Transverse colon (tissue), 3 donors: Measurements from ENCODE around the gene SLC25A17.
A peak's percentile ranks its signal among the peaks of the same experiment; 100 is the strongest.

Experiments used
- CTCF ChIP-seq, 5 experiments: fragments of 200-600 bp in 3 of 5; fragments of 450-650 bp in 2 of 5; sonication (generic) in 3 of 5; IDR thresholded peaks; 1 replicate in 2 of 5; 2 replicates in 3 of 5; pipeline ENCODE4 v1.5.1; 2016 to 2017; ENCODE audit warnings: antibody characterized with exemption in 5 of 5, inconsistent platforms in 3 of 5, mild to moderate bottlenecking in 2 of 5, moderate library complexity in 1 of 5
- POLR2A ChIP-seq: fragments of 450-650 bp; IDR thresholded peaks from one replicate; pipeline ENCODE4 v1.6.1; 2016; ENCODE audit warnings: antibody characterized with exemption, mild to moderate bottlenecking, moderate library complexity

- TF ChIP-seq POLR2A (peak; percentile 48), CTCF (IDR thresholded peaks at IDR 0.05) (peak; percentile 28 to 68 (median 49))
Observed at GRCh38 chr22:40818747-40819598, at the start of gene SLC25A17.
